GM21367 (cell line): ENCODE data around the gene ITSN1.

Experiments used
- ATAC-seq: cut with Tn5 transposase; IDR thresholded peaks from one replicate; pipeline ENCODE4 v1.9.1; 2021; ENCODE audit not compliant: unreplicated experiment

The ITSN1 gene

DNA sequence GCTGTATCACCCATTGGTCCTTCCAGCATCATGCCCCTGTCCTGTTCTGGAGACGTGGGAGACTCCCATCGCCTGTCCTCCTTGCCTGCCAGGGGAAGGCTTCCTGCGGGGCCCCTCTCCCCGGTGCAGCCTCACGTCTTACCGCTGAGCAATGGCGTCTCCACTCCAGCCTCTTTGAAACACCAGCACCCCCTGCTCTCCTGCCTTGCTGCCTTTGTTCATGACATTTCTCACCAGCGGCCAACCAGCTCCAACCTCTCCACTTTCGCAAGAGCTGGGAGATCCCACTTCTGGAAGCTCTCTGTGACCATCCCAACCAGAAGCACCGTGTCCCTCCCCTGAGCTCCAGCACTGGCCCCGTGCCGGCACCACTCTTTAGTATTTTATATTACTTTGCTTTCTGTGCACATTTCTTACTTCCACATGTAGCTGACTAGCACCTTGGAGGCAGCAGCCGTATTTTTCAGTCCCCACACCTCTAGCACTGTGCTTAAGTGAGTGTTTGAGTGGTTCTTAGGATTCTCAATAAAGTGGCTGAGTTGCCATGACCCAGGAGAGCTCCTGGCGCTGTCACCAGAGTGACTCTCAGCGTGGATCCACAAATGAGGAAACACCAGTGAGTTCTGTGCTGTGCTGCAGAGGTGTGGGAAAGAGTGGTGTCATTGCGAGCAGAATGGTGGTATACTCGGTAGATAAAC is 189.8 kb downstream of the ITSN1 start:
- ATAC-seq = no peak

DNA sequence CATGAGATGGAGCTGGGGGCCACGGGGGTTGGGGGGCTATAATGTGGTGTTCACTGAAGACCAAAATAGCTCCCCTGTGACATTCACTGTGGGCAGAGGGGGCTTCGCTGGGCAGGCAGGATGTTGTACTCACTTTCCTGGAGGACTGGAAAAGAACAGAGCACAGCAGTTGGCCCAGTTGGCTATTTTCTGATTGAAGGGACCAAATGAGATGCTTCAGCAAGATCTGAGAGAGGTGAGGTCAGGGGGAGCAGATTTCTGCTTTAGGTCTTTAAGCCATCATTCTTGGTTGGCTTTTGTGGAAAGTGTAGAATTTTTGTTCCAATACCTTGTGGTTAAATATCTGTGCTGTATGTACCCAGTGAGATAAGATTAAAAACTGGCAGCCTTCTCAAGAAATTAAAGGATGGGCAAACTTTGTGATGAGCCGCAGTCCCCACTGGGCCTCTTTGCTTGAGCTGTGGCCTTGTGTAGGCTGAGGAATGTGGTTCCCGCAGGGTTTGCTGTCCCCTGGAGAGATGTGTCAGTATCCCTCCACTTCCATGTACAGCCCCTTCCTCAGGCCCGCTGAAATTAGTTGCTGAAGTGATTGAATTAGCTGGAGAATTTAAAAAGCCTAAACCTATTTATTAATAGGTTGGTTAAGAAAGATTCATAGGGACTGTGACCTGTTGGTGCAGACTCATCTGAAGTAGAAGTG is 192.7 kb downstream of the ITSN1 start:
- no peak for ATAC-seq

DNA sequence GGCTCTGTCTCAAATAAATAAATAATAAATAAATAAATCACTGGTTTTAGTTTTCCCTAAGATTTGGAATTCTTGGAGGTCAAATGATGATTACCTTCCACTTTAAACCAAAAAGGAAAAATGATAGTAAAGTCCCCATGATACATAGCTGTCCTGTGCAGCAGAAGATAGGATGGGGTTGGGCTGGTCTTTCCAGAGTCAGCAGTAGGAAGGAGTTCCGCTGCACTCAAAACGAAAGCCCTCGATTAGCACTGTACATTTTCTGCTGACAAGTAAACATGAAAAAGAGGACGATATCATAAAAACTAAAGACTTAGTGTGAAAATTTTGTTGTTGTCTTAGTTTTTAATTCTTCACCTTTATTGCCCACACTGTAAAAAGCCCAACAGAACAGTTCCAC is 193.6 kb downstream of the ITSN1 start:
- ATAC-seq = no peak

DNA sequence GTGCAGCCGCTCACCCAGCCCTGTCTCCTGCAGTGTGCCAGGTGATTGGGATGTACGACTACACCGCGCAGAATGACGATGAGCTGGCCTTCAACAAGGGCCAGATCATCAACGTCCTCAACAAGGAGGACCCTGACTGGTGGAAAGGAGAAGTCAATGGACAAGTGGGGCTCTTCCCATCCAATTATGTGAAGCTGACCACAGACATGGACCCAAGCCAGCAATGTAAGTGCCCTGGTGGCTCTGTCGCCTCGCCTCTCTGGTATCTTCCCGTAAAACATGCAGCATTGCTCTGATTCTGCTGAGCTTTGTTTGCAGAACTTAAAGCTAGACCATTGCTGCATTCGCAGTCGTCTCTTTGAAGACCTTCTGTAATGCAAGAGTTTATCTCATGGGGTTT is 194.1 kb downstream of the ITSN1 start:
- no peak for ATAC-seq

DNA sequence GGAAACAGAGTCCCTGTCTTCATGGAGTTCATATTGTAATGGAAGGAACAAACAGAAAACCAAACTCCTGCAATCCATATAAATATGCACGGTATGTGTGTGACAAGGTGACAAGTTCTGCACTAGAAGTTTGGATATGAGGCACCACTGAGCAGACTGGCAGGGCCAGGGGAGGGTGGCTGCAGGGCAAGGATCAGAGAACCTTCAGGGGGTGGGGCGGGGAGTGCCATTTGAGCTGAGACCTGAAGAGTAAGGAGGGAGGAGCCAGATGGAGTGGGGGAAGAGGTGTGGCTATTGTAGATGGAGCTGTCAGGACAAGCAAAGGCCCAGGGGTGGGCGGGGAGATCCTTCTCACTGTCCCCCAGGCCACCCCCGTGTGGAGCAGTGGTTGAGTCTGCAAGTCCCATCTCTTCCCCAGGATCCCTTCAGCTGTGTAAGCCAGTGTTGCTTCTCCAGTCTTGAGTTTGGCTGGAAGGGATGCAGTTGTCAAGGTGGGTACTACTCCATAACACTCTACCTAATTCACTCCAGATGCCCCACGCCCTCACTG is 196.9 kb downstream of the ITSN1 start:
- ATAC-seq = no peak

DNA sequence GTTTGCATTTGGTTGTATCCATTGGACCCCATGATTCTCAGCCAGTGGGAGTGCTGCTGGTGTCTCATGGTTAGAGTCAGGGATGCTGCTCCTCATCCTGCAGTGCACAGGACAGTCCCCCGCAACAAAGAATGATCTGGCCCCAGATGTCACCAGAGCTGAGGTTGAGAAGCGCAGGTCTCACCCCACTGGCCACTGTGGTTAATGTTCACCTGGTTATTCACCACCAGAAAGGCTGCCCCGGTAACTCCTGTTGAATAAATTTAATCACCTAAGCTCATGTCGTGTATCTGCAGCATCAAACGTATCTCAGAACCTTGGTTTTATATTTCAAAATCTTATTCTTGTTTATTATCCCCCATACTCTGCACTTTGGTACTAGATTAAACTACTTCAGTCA is 197.5 kb downstream of the ITSN1 start:
- no peak for ATAC-seq

DNA sequence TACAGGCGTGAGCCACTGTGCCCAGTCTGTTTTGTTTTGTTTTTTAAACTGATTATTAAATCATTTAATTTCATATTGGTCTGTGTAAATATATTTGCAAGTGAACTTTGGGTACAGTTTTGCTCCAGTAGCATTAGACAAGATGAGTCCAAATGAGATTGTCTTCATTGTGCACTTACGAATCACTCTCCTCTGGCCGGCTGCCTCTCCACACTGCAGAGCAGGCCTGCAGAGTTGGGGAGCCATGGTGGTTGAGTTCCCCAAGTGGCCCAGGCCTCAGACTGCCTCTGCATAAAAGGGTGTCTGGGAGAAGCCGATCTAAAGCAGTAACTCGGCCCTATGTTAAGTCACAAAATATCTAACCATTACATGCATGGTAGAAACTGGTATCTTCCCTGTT is 198.5 kb downstream of the ITSN1 start:
- no peak for ATAC-seq

DNA sequence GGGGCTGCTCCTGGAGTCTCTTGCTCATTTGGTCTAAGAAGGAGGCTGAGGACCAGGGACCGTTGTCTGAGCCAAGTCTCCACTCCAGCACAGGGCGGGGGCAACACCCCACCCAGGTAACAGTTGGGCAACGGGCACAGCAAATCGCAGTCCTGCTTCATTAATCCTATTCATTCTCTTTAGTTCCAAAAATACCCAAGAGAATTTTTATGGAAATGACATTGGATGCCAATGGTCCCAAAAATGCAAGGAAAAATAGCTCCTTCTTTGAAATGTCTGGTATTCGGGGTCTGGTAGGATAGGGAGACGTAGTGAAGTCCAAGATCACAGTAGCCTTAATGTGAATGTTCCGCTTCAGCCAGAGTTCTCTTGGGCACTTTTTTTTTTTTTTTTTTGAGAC is 199.3 kb downstream of the ITSN1 start:
- no peak for ATAC-seq

DNA sequence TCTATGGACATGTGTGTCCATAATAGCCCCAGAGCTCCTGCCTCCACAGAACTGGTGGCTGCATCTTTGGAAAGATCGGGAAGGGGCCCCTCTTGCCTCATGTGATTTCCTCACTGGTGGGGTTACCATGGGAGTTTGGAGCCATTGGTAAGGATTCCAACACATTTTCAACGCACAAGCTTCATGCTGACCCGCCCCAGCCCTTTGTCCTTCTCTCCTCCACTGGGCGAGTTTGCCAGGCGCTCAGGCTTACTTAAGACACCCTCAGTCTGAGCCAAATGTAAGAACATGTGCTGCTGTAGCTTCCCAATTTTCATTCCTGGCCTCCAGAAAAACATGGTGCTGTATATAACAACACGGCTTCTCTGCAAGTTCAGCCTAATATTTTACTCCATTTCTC is 200.9 kb downstream of the ITSN1 start:
- no peak for ATAC-seq

DNA sequence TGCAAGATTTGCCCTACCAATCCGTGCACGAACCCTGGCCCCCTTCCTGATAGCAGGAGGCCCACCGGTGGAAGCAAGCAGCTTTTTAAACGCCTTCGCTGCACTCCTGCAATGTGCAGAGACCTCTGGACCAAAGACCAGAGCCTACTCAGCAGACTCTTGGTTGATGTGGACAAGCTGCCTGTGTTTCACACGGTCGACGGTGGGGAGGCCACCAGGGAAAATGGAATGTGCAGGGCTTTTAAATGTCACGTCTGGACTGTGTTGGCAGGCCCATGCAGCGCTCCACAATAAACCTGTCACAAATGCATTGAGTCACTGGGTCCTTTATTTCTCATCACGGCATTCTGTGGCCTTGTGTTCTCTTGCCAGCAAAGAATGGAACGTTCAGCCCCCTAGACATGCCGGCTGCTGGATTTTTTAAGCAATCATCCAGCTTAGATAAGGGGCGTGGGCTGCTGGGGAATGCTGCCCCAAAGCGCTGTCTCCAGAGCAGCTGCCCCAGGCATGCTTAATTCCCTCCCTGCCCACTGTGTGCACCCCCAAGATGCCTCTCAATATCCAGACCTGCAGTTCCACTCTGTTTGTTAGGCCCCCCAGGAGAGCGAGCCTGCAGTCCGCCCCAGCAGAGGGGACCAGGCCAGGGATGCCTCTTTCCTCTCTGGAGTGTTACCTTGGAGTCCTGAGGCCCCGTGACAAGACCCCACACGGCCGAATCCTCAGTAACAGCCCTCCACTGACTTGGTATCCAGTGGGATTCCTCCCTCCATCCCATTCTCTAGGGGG is 202.0 kb downstream of the ITSN1 start:
- ATAC-seq = no peak

DNA sequence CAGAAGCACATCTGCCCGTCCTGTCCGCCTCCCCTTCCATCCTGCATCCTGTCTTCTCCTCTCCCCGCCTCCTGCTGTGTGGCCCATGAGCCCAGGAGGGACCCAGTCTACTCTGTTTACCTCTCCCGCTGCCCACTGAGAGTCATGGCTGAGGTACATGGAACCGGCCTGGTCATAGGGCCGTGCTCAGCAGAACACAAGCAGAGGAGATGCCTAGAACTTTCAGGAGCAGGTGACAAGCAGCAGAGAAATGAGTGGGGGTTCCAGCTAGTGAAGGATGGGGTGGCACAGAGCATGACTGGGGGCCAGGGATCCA is 202.5 kb downstream of the ITSN1 start:
- ATAC-seq = no peak

DNA sequence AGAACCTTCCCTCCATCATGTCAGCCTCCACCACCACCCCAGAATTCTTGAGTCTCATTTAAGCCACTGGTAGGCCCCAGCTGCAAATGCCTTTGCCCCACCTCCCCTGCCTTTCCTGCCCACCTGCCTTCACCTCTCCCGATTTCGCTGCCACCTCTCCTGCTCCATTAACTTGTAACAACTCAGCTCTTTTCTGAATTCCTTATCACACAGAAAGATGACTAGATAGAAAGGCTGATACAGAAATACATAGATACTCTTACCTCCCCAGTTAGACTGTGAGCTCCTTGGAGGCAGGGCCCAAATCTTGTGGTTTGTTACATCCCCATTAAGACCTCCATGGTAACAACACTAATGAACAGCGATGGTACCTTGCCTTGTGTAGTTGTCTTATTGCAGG is 203.8 kb downstream of the ITSN1 start:
- ATAC-seq = no peak

DNA sequence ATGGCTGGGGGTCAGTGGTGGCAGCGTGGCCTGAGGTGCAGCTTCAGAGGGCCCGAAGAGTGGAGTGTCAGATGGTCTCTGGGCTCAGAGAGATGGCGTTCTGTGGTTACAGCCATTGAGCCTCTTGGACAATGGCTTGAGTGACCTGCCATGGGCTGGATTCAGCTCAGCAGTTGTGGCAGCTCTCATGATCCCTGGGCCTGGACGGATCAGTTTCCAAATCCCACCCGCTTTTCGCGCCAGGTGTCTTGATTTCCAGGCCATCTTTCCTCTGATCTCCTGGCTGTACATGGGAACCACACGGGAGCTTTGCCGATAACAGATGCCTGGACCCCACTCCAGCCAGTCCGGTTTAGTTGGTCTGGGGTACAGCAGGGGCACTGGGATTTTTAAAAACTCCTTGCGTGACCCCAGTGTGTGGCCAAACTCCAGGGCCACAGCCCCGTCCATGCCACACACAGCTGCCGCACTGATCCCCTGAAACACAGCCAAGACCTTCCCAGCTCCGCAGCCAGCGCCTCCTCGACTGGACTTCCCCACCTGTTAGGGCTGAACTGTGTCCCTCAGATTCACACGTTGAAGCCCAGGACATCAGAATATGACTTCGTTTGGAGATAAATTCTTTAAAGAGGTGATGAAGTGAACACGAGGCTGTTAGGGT is 205.4 kb downstream of the ITSN1 start:
- ATAC-seq = no peak

DNA sequence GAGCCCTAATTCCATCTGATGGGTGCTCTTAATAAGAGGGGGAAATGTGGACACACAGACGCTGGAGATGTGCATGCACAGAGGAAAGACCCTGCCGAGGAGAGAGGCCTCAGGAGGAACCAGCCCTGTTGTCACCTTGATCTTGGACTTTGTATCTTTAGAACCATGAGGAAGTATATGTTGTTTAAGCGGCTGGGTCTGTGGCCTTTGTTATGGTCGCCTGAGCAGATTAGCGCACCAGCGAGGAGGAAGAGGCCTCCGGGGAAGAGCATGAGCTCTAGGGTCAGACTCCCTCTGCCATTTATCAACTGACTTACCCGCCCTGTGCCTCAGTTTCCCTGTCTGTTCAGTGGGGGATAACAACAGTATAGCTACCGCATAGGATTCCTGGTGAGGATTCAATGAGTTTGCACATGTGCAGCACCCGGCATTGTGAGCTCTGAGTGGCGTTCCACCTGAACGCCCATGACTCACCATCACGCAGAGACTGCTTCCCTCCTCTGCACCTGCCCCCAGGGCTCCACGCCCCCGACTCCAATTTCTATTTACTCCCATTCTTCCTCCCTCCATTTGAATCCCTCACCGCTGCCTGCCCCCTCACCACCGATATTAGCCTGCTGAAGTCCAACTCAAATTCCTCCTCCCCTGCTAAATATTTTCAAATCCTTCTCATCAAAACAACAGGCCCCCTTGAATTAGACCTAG is 206.1 kb downstream of the ITSN1 start:
- no peak for ATAC-seq

DNA sequence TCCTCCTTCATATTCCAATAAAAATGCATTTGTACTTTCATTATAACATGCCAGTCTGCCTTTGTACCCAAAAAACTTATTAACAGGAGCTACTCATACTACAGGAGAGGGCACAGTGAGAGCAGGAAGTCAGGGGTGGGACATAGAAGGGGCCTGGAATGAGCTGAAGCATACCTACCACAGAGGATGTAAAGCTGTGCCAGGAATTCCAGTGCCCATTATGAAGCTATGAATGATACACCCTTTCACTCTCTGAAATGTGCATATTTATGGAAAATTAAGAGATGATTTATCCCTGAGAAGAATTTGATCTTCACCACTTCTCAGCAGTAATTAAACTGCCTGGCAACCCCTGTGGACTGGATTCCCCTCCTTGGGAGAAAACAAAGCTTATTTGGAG is 207.5 kb downstream of the ITSN1 start:
- ATAC-seq = no peak

DNA sequence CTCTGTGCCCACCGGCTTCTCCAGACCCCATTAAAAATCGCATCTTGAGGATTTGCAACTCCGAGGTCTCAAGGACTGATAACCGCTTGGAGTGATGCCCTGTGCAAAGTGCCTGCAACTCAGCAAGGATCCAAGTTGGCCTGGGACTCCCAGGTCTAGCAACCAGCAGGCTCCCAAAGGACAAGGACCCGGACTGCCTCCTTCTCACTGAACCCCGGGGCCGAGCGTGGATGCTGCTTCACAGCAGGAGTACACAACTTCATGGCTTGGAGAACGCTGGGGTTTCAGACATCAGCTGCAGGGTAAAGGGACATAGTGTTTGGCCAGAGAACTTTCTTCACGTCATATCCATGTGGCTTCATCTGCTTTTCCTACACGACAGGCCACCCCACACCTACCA is 208.1 kb downstream of the ITSN1 start:
- no peak for ATAC-seq

DNA sequence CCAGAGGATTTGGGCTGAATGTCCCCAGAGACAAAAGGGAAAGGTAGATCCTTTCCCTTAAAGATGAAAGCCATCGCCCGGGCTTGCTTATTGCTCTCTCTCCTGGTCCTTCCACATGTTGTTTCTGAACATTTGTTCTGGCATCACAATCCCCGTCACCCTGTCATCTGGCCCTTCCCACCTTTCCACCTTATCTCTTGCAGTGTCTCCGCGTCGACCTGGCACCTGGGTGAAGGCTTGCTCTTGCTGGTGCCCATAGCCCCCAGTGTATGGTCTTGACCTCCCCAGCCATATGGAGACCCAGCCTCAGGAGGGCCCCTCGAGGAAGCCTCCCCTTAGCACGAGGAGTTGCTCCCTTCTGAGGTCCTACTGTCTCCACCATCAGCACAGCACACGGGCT is 208.7 kb downstream of the ITSN1 start:
- no peak for ATAC-seq

DNA sequence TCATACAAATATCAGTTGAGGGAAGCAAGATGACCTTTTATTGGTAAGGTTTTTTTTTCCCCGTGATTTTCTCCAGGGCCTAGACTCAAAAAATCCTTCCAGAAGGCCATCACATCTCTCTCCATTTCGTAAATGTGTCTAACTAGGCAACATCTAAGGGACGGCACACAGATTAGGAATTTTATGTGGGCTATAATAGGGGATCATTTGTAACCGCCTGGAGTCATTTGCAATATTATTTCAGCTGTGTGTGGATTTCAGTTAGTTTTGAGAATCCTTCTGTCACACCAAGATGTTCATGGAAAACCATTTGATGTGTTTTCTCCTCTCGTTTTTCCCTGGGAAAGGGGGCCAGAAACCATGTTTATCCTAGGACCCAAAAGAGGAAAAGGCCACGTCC is 210.2 kb downstream of the ITSN1 start:
- ATAC-seq = no peak

DNA sequence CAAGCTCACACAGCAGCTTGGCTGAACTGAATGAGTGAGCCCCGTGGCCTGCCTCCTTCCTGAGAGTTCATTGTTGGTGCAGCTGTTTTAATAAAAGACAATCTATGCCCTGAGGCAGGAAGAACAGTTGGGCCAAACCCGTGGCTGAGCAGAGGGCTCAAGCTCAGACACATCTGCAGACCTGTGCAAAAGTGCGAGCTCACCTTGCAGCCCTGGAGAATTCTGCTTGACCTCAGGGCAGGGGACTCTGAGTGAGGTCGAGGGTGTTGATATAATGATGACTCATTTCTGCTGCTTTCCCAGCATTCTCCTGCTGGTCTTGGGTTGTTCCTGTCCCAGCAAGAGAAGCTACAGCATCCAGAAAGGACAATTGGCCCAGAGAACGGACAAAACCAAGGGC is 212.3 kb downstream of the ITSN1 start:
- ATAC-seq = no peak

DNA sequence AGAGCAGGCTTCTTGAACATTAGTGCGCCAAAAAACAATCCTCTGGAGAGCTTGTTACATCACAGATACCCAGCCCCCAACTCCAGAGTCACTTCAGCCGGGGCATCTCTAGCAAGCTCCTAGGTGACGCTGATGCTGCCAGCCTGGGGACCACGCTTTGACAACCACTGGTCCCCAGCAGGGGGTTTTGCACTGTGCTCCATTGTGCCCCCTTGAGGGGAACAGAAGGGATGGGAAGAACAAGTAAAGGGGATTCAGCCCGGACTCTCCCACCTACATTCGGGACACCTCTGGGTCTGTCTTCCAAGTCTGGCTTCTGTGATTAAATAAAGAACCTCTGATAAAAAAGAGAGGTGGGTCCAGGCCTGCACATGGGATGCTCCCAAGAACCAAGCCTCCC is 212.9 kb downstream of the ITSN1 start:
- no peak for ATAC-seq
